GM23248 (cell line): ENCODE results near the gene EXOC1. TPM values are rescaled to one million over a fixed set of nuclear protein-coding genes. Genes with fewer than 3 reads are reported as not detected.

Experiments used
- DNase-seq: peaks from one replicate; pipeline ENCODE4 v3.0.0-alpha.2; 2015
- H2AFZ ChIP-seq: fragments of 200-600 bp; sonication (generic); 2 replicates; pipeline ENCODE4 v1.6.1; 2016; ENCODE audit warnings: antibody characterized with exemption
- H3F3A ChIP-seq: fragments of 200-600 bp; sonication (generic); 2 replicates; pipeline ENCODE4 v1.6.1; 2016; ENCODE audit warnings: mild to moderate bottlenecking, antibody characterized with exemption, mixed run types; ENCODE audit not compliant: insufficient read depth
- H3K27ac ChIP-seq: fragments of 200-600 bp; sonication (generic); 2 replicates; pipeline ENCODE4 v1.5.1; 2016; ENCODE audit warnings: mild to moderate bottlenecking
- H3K27me3 ChIP-seq: fragments of 200-600 bp; sonication (generic); replicated peaks from 2 replicates; pipeline ENCODE4 v1.6.1; 2016; ENCODE audit warnings: mild to moderate bottlenecking; ENCODE audit not compliant: insufficient read depth
- H3K36me3 ChIP-seq: fragments of 200-600 bp; sonication (generic); 2 replicates; pipeline ENCODE4 v1.6.1; 2016; ENCODE audit warnings: low read depth, mild to moderate bottlenecking
- H3K4me1 ChIP-seq: fragments of 200-600 bp; sonication (generic); 2 replicates; pipeline ENCODE4 v1.6.1; 2016; ENCODE audit warnings: mild to moderate bottlenecking; ENCODE audit not compliant: insufficient read depth
- H3K4me2 ChIP-seq: fragments of 200-600 bp; sonication (generic); one replicate; pipeline ENCODE4 v1.6.1; 2016; ENCODE audit warnings: mild to moderate bottlenecking; ENCODE audit not compliant: unreplicated experiment
- H3K4me3 ChIP-seq: fragments of 200-600 bp; sonication (generic); 2 replicates; pipeline ENCODE4 v1.5.1; 2016; ENCODE audit warnings: mild to moderate bottlenecking
- H3K79me2 ChIP-seq: fragments of 200-600 bp; sonication (generic); 2 replicates; pipeline ENCODE4 v1.6.1; 2016; ENCODE audit warnings: mild to moderate bottlenecking; ENCODE audit not compliant: insufficient read depth
- H3K9ac ChIP-seq: fragments of 200-600 bp; sonication (generic); 2 replicates; pipeline ENCODE4 v1.6.1; 2016; ENCODE audit warnings: mild to moderate bottlenecking
- H3K9me2 ChIP-seq: fragments of 200-600 bp; sonication (generic); 2 replicates; pipeline ENCODE4 v1.6.1; 2016; ENCODE audit warnings: mixed run types, mild to moderate bottlenecking, moderate library complexity; ENCODE audit not compliant: insufficient read depth
- H3K9me3 ChIP-seq: fragments of 200-600 bp; sonication (generic); one replicate; pipeline ENCODE4 v1.6.1; 2017; ENCODE audit warnings: low read depth
- H4K20me1 ChIP-seq: fragments of 200-600 bp; sonication (generic); 2 replicates; pipeline ENCODE4 v1.6.0; 2016; ENCODE audit not compliant: insufficient read depth
- EZH2 ChIP-seq: fragments of 200-600 bp; sonication (generic); IDR thresholded peaks from 2 replicates; pipeline ENCODE4 v1.6.1; 2018; ENCODE audit warnings: antibody characterized with exemption, mild to moderate bottlenecking; ENCODE audit not compliant: insufficient read depth, poor library complexity, severe bottlenecking
- EZH2phosphoT487 ChIP-seq: fragments of 200-600 bp; sonication (generic); IDR thresholded peaks from 2 replicates; pipeline ENCODE4 v1.6.1; 2018; ENCODE audit warnings: antibody characterized with exemption, moderate library complexity, mild to moderate bottlenecking, low read depth; ENCODE audit not compliant: insufficient read depth
- WGBS, 2 experiments: methylation state at CpG; one replicate each; pipeline ENCODE4 v1.1.6; 2015 to 2017; ENCODE audit warnings: low lambda C conversion rate in 2 of 2, low coverage in 1 of 2; ENCODE audit errors: missing lambda C conversion rate in 2 of 2; 5-methylcytosine and 5-hydroxymethylcytosine counted together
- in situ Hi-C: fragments of 300-500 bp; cut with MboI; formaldehyde crosslinking; loops from 2 replicates; pipeline ENCODE4 v1.15.0; 2020
- polyA plus RNA-seq: library from polyadenylated mRNA; unstranded; fragments of >200 nt; fragmentation: Nextera tagmentation; extraction: Ambion mirVana; gene quantifications from 2 replicates; pipeline ENCODE4 v1.2.1, GENCODE V29; 2016
- total RNA-seq: library from RNA; depleted of rRNA; stranded (reverse); fragments of >200 nt; shearing (Covaris generic); gene quantifications from 2 replicates; pipeline ENCODE4 v1.2.3, GENCODE V29; 2014

EXOC1 gene
- total and polyA plus RNA-seq, 2 experiments from 2014 or later, result 35.5 to 44.7 TPM

- Histone ChIP-seq H3K27me3 (no peaks in the 10 kb centered on the region), H3K4me1 (no peaks in the 10 kb centered on the region), H3K4me3 (no peak overlapping the region), H3K79me2 (no peaks in the 10 kb centered on the region), H3K4me2 (no peak overlapping the region), H3K9me2 (no peaks in the 10 kb centered on the region), H3K9ac (no peak overlapping the region), H3K36me3 (peaks cover 58% of the 10 kb centered on the region), H4K20me1 (no peaks in the 10 kb centered on the region), H2AFZ (no peak overlapping the region), H3K9me3 (no peaks in the 10 kb centered on the region), H3F3A (no peaks in the 10 kb centered on the region), H3K27ac (no peak overlapping the region)
- peak; percentile 13 for DNase-seq
- no peak for TF ChIP-seq EZH2
- no peak for TF ChIP-seq EZH2phosphoT487
- in situ Hi-C loops, result no loop called here
- WGBS, 2 experiments, result 95 to 100% methylated on average over 1 of the region's 1 CpG
These were observed 34.1 kb downstream of the EXOC1 start for GRCh38 chr4:55887594-55887993.

GRCh38 chr4:55892156-55892555 is 38.7 kb downstream of the EXOC1 start:
- no peak for TF ChIP-seq EZH2phosphoT487
- TF ChIP-seq EZH2, result no peak
- Histone ChIP-seq H3K4me2 (no peak overlapping the region), H3K4me3 (no peak overlapping the region), H3K36me3 (peaks cover 70% of the 10 kb centered on the region), H2AFZ (no peak overlapping the region), H3K9me2 (no peaks in the 10 kb centered on the region), H3F3A (0 out of 2 replicates have a peak, but pooled peaks cover 4% of the 10 kb centered on the region), H4K20me1 (no peaks in the 10 kb centered on the region), H3K9ac (no peak overlapping the region), H3K4me1 (no peaks in the 10 kb centered on the region), H3K27me3 (no peaks in the 10 kb centered on the region), H3K79me2 (no peaks in the 10 kb centered on the region), H3K27ac (no peak overlapping the region), H3K9me3 (no peaks in the 10 kb centered on the region)
- no peak for DNase-seq
- 94 to 97% methylated on average over 2 of the region's 2 CpGs for WGBS, 2 experiments
- in situ Hi-C loops, result no loop called here

GRCh38 chr4:55896622-55897021 is 43.2 kb downstream of the EXOC1 start:
- no peak overlapping the region for H3K9ac ChIP-seq
- H3K79me2 ChIP-seq, result no peaks in the 10 kb centered on the region
- no peaks in the 10 kb centered on the region for H3K9me2 ChIP-seq
- 0 out of 2 replicates have a peak, but pooled peaks cover 4% of the 10 kb centered on the region for H3F3A ChIP-seq
- H3K36me3 ChIP-seq, result peaks cover 67% of the 10 kb centered on the region
- no peak for DNase-seq
- H3K27me3 ChIP-seq, result no peaks in the 10 kb centered on the region
- in situ Hi-C loops, result no loop called here
- H4K20me1 ChIP-seq, result no peaks in the 10 kb centered on the region
- no peaks in the 10 kb centered on the region for H3K4me1 ChIP-seq
- 91 to 94% methylated on average over 3 of the region's 3 CpGs for WGBS, 2 experiments
- TF ChIP-seq EZH2 (no peak), EZH2phosphoT487 (no peak)
- H3K27ac ChIP-seq, result no peak overlapping the region
- no peak overlapping the region for H3K4me2 ChIP-seq
- no peak overlapping the region for H2AFZ ChIP-seq
- H3K9me3 ChIP-seq, result no peaks in the 10 kb centered on the region
- no peak overlapping the region for H3K4me3 ChIP-seq

GRCh38 chr4:55902677-55903076 is 49.2 kb downstream of the EXOC1 start:
- Histone ChIP-seq H2AFZ (no peak overlapping the region), H3K27ac (no peak overlapping the region), H3F3A (peaks cover 21% of the 10 kb centered on the region; the same call in 1 of the 2 replicates), H3K4me1 (peaks cover 12% of the 10 kb centered on the region), H4K20me1 (no peaks in the 10 kb centered on the region), H3K79me2 (no peaks in the 10 kb centered on the region), H3K9me3 (no peaks in the 10 kb centered on the region), H3K36me3 (peaks cover 50% of the 10 kb centered on the region), H3K9ac (no peak overlapping the region), H3K4me3 (no peak overlapping the region), H3K9me2 (no peaks in the 10 kb centered on the region), H3K27me3 (no peaks in the 10 kb centered on the region), H3K4me2 (no peak overlapping the region)
- no peak for DNase-seq
- TF ChIP-seq EZH2phosphoT487 (no peak), EZH2 (no peak)
- in situ Hi-C loops, result no loop called here
- 86 to 92% methylated on average over 4 of the region's 4 CpGs for WGBS, 2 experiments

GRCh38 chr4:55903577-55903976 is 50.1 kb downstream of the EXOC1 start:
- Histone ChIP-seq H3K27me3 (no peaks in the 10 kb centered on the region), H4K20me1 (no peaks in the 10 kb centered on the region), H3K79me2 (no peaks in the 10 kb centered on the region), H3K36me3 (peaks cover 46% of the 10 kb centered on the region), H3K4me2 (no peak overlapping the region), H3K9me3 (no peaks in the 10 kb centered on the region), H3K27ac (no peak overlapping the region), H3K4me3 (no peak overlapping the region), H2AFZ (no peak overlapping the region), H3F3A (peaks cover 21% of the 10 kb centered on the region; the same call in 1 of the 2 replicates), H3K9ac (no peak overlapping the region), H3K4me1 (peaks cover 12% of the 10 kb centered on the region), H3K9me2 (no peaks in the 10 kb centered on the region)
- no peak for TF ChIP-seq EZH2
- no peak for TF ChIP-seq EZH2phosphoT487
- in situ Hi-C loops, result no loop called here
- DNase-seq, result no peak
